Skin epidermis (tissue), 12 donors: ENCODE data around the gene MBP.

Experiments
- H3K27ac ChIP-seq, 21 experiments: fragments of 200-600 bp; sonication (generic) in 11 of 21; one replicate each; pipeline ENCODE4 v1.5.0; 2020; ENCODE audit warnings: mild to moderate bottlenecking in 3 of 21, inconsistent platforms in 2 of 21, moderate library complexity in 2 of 21
- H3K4me3 ChIP-seq, 7 experiments: fragments of 200-600 bp; sonication (generic) in 2 of 7; one replicate each; pipeline ENCODE4 v1.5.0; 2020; ENCODE audit warnings: inconsistent platforms in 2 of 7, mild to moderate bottlenecking in 2 of 7, moderate library complexity in 1 of 7

MBP gene

GRCh38 chr18:77074431-77074830 is 58.2 kb downstream of the MBP start:
- H3K4me3 ChIP-seq: no peak overlapping the region
- peak overlapping the region in 8 of 21 experiments; percentile 13 to 91 (median 50) for H3K27ac ChIP-seq

- H3K27ac ChIP-seq: peak overlapping the region in 11 of 21 experiments; percentile 6 to 91 (median 49)
Measured at GRCh38 chr18:77073336-77074093, 59.1 kb downstream of the MBP start.

GRCh38 chr18:77072566-77072965 is 60.0 kb downstream of the MBP start:
- H3K4me3 ChIP-seq: no peak overlapping the region
- peak overlapping the region in 9 of 21 experiments; percentile 0 to 91 (median 62) for H3K27ac ChIP-seq

More at GRCh38 chr18:77073336-77074093, 59.1 kb downstream of the MBP start:
- no peak overlapping the region for H3K4me3 ChIP-seq

GRCh38 chr18:77071711-77072292 is 60.8 kb downstream of the MBP start:
- H3K27ac ChIP-seq: peak overlapping the region in 16 of 21 experiments; percentile 10 to 91 (median 58)
- H3K4me3 ChIP-seq: no peak overlapping the region

- Histone ChIP-seq H3K4me3 (no peak overlapping the region), H3K27ac (peak overlapping the region in 18 of 21 experiments; percentile 10 to 91 (median 52))
Measured at GRCh38 chr18:77071061-77071460, 61.5 kb downstream of the MBP start.

GRCh38 chr18:77070627-77071026 is 62.0 kb downstream of the MBP start:
- peak overlapping the region in 16 of 21 experiments; percentile 12 to 91 (median 58) for H3K27ac ChIP-seq
- H3K4me3 ChIP-seq: no peak overlapping the region

GRCh38 chr18:77069931-77070330 is 62.7 kb downstream of the MBP start:
- H3K4me3 ChIP-seq: no peak overlapping the region
- peak overlapping the region in 15 of 21 experiments; percentile 19 to 91 (median 83) for H3K27ac ChIP-seq

GRCh38 chr18:77069482-77069881 is 63.1 kb downstream of the MBP start:
- H3K27ac ChIP-seq: peak overlapping the region in 17 of 21 experiments; percentile 27 to 91 (median 83)
- no peak overlapping the region for H3K4me3 ChIP-seq

DNA sequence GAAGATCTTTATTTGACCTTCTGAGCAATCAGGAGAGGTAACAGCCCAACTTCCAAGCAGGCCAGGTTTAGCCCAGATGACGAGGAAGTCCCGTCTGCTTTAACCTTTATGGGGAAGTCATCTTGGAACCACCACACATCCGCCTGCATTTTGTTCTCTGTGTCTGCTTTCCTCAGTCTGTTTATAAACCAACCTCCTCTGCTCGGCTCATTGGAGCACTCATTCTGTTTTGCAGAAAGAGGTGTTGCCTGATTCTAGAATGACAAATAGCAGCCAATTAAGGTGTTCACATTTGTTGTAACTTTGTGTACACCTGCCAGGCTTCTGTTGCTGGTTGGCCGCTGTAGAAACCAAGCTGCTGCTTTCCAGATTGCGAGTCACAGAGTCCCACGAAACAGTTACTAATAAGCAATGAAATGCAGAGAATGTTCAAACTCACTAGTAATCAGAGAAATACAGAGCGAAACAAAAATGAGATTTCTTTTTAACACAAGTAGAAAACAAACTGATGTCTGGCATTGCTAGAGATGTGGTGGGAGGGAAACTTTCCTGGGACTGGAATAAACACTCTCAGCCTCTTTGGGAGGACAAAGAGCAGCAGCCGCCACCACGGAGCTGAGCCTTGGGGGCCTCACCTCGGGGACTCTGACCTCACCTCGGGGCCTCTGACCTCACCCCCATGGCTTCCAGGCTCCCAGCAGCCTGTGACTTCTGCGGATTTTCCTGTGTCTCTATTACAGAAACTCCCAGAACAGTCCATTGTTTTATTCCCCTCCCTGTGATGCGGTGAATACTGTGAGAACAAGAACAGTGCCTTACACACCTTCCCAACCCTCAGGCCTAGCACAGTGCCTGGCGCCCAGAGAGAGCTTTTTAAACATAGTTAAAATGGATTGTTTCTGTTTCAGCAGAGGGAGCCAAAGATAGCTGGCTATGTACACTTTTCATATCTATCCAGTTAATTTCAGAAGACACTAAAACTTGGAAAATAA is 64.0 kb downstream of the MBP start:
- no peak overlapping the region for H3K4me3 ChIP-seq

GRCh38 chr18:77067291-77068061 is 65.1 kb downstream of the MBP start:
- H3K4me3 ChIP-seq: no peak overlapping the region
- peak overlapping the region in 20 of 21 experiments; percentile 24 to 91 (median 82) for H3K27ac ChIP-seq

More for the DNA sequence above, 64.0 kb downstream of the MBP start:
- H3K27ac ChIP-seq: peak overlapping the region in 20 of 21 experiments; percentile 46 to 91 (median 82)

DNA sequence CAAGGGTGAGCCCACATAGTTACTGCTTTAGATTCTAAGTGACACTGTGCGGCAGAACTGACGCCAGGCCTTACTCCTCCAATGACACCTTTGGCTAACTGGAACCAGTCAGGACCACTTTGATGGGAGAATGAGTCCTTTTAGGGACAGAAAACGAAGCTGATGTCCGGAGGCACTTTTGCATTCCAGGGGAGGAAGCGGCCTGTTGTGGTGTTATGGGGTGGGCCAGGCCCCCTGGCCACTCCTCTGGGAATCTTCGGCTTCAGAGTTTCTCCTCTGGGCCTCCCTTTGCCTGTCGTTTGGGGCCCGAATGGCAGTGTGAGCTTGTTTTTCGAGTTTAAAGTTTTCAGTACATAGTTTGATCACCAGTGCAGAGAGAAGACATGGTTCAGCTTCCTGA is 65.9 kb downstream of the MBP start:
- Histone ChIP-seq H3K27ac (peak overlapping the region in 20 of 21 experiments; percentile 24 to 91 (median 82)), H3K4me3 (no peak overlapping the region)

GRCh38 chr18:77066101-77066500 is 66.5 kb downstream of the MBP start:
- Histone ChIP-seq H3K4me3 (no peak overlapping the region), H3K27ac (peak overlapping the region in 19 of 21 experiments; percentile 24 to 91 (median 82))

- H3K4me3 ChIP-seq: no peak overlapping the region
- peak overlapping the region; percentile 2 to 91 (median 81) for H3K27ac ChIP-seq
Measured at GRCh38 chr18:77065221-77065981, 67.2 kb downstream of the MBP start.

GRCh38 chr18:77063260-77063659 is 69.3 kb downstream of the MBP start:
- peak overlapping the region in 17 of 21 experiments; percentile 12 to 91 (median 80) for H3K27ac ChIP-seq

DNA sequence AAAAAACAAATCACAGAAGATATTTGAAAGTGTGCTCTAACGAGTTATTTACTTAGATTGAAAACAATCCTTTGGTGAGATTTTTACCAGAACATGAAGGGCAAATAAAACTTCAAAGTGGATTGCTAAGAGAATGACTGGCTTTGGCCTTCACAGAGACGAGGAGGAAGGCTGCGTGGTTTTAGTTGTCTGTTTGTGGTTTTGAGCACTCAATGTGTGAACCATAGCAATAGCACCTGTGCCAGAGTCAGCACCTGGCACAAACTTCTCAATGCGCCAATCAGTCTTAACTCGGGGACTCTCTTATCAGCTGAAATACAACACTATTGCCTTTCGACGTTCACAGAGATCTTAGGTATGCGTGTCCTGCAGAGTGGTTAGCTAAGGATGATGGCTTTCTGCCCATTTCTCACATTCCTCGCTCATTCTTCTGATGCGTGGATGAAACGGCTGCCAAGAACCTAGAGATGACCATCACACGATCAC is 70.0 kb downstream of the MBP start:
- no peak overlapping the region for H3K4me3 ChIP-seq

More at GRCh38 chr18:77063260-77063659, 69.3 kb downstream of the MBP start:
- no peak overlapping the region for H3K4me3 ChIP-seq

GRCh38 chr18:77061946-77062517 is 70.6 kb downstream of the MBP start:
- Histone ChIP-seq H3K4me3 (no peak overlapping the region), H3K27ac (peak overlapping the region; percentile 19 to 91 (median 73))

More for the DNA sequence above, 70.0 kb downstream of the MBP start:
- peak overlapping the region in 20 of 21 experiments; percentile 16 to 91 (median 71) for H3K27ac ChIP-seq

GRCh38 chr18:77061281-77061945 is 71.2 kb downstream of the MBP start:
- Histone ChIP-seq H3K27ac (peak overlapping the region in 19 of 21 experiments; percentile 28 to 91 (median 74)), H3K4me3 (no peak overlapping the region)
